ENCODE data around the gene SYT5. TPM values are rescaled to one million over a fixed set of nuclear protein-coding genes. Genes with fewer than 3 reads are reported as not detected.
A peak's percentile ranks its signal among the peaks of the same experiment; 100 is the strongest.

Gene SYT5
- total RNA-seq, 2 donors from 2014 or later = 0.67 to 3.2 TPM

DNA sequence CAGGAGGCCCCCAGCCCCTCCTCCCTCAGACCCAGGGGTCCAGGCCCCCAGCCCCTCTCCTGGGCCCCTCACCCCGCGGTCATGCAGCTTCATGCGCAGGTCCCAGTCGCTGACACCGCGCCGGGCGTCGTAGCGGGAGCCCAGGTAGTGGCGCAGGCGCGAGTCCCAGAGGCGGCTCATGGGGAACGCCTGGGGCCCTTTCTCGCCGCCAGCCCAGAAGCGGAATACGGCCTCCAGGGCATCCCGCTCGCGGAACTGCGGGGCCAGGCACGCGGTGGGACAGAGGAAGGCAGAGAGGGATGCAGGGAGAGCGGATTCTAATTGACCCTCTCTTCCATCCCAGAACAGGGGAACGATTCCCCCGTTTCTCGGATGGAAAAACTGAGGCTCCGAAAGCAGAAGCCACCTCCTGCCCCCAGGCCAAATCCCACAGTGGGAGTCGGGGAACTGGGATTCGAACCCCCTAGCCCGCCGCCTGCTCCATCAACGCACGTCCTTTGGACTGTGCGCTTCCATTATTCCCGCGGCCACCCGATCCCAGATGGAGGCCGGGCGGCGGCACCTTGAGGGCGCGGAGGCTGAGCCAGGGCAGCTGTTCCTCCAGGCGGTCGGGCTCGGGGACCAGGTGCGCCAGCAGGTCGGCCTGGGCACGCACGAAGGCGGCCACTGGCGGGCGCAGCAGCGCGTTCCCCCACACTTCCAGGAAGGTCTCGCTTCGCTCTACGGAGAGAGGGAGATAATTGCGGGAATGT lies 18.3 kb downstream of the SYT5 start:
- no peaks in the 10 kb centered on the region for H3K4me1 ChIP-seq
- no peaks in the 10 kb centered on the region for H3K36me3 ChIP-seq
- no peak overlapping the region for H3K4me3 ChIP-seq
- no peak for DNase-seq
- H3K9me3 ChIP-seq = no peaks in the 10 kb centered on the region
- intact Hi-C loops (cut with DNase I) = no loop called here
- TF ChIP-seq, protein P1, sequence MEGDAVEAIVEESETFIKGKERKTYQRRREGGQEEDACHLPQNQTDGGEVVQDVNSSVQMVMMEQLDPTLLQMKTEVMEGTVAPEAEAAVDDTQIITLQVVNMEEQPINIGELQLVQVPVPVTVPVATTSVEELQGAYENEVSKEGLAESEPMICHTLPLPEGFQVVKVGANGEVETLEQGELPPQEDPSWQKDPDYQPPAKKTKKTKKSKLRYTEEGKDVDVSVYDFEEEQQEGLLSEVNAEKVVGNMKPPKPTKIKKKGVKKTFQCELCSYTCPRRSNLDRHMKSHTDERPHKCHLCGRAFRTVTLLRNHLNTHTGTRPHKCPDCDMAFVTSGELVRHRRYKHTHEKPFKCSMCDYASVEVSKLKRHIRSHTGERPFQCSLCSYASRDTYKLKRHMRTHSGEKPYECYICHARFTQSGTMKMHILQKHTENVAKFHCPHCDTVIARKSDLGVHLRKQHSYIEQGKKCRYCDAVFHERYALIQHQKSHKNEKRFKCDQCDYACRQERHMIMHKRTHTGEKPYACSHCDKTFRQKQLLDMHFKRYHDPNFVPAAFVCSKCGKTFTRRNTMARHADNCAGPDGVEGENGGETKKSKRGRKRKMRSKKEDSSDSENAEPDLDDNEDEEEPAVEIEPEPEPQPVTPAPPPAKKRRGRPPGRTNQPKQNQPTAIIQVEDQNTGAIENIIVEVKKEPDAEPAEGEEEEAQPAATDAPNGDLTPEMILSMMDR (IDR thresholded peaks at IDR 0.05) = no peak
- H3K27me3 ChIP-seq = peaks cover 20% of the 10 kb centered on the region
- no peak overlapping the region for H3K9ac ChIP-seq (ENCODE audit: low read depth in 2 of 2, low read length in 2 of 2)
- no peak overlapping the region for H3K27ac ChIP-seq

DNA sequence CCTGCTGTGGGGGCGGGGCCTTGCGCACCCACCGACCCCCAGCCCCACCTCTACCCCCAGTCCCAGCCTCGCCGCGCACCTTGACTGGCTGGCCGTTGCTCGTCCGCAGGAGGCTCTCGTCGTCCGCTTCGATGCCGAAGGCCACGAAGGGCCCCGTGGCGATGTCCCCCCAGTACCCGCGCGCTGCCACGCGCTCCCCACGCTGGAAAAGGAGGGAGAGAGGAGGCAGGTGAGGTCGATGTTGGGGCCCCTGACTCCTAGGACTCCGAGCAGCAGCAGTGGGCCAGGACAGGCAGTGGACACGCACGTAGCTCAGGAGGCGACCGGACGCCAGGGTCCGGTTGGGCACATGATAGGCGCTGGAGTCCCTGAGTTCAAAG lies 19.1 kb downstream of the SYT5 start:
- no peaks in the 10 kb centered on the region for H3K36me3 ChIP-seq
- H3K9ac ChIP-seq (ENCODE audit: low read depth in 2 of 2, low read length in 2 of 2) = no peak overlapping the region
- H3K4me1 ChIP-seq = no peaks in the 10 kb centered on the region
- H3K27me3 ChIP-seq = peaks cover 21% of the 10 kb centered on the region
- H3K9me3 ChIP-seq = no peaks in the 10 kb centered on the region
- H3K4me3 ChIP-seq = no peak overlapping the region
- H3K27ac ChIP-seq = no peak overlapping the region
- no peak for DNase-seq
- intact Hi-C loops (cut with DNase I) = no loop called here
- TF ChIP-seq, protein P1 (IDR thresholded peaks at IDR 0.05) = no peak

DNA sequence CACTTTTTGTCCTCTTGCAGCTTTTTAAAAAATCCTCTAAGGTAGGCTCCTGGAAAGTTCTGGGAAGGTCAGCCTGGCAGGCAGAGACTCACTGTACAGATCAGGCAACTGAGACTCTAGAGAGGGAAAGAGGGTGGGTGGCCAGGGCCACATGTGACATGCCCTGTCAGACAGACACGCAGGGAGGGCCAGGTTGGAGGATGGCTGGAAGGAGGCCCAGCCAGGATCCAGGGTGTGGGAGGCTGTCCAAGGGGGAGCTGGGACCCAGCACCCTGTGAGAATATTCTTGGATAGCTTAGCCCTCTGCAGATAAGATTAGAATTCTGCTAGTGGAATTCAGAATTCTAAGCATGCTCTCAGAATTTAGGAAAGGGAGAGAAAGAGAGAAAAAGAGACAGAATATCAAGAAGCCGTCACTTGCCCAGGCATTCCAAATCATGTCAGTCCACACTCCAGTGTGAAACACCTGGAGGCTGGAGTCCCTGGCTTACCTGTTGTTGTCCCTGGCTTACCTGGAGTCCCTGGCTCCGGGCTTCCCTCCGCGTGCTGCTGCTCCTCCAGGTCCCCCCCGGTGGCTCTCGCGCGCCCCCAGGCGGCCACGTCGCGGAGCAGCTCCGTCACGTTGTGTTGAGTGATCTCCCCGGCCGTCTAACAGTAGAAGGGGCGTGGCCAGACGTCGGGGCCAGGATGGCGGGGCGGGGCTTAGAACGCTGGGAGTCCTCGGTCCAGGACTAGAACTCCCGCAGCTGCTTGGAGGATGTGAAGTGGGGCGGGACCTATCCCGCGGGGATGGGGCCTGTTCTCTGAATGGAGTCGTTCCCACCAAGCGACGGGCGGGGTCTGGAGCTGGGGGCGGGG lies 19.7 kb downstream of the SYT5 start:
- H3K27ac ChIP-seq = no peak overlapping the region
- no peak overlapping the region for H3K9ac ChIP-seq (ENCODE audit: low read depth in 2 of 2, low read length in 2 of 2)
- H3K4me3 ChIP-seq = no peak overlapping the region
- TF ChIP-seq, protein P1 (IDR thresholded peaks at IDR 0.05) = peak; percentile 85
- no peaks in the 10 kb centered on the region for H3K36me3 ChIP-seq
- no peaks in the 10 kb centered on the region for H3K9me3 ChIP-seq
- no peaks in the 10 kb centered on the region for H3K4me1 ChIP-seq
- intact Hi-C loops (cut with DNase I) = no loop called here
- peak; percentile 92 for DNase-seq
- peaks cover 21% of the 10 kb centered on the region for H3K27me3 ChIP-seq

DNA sequence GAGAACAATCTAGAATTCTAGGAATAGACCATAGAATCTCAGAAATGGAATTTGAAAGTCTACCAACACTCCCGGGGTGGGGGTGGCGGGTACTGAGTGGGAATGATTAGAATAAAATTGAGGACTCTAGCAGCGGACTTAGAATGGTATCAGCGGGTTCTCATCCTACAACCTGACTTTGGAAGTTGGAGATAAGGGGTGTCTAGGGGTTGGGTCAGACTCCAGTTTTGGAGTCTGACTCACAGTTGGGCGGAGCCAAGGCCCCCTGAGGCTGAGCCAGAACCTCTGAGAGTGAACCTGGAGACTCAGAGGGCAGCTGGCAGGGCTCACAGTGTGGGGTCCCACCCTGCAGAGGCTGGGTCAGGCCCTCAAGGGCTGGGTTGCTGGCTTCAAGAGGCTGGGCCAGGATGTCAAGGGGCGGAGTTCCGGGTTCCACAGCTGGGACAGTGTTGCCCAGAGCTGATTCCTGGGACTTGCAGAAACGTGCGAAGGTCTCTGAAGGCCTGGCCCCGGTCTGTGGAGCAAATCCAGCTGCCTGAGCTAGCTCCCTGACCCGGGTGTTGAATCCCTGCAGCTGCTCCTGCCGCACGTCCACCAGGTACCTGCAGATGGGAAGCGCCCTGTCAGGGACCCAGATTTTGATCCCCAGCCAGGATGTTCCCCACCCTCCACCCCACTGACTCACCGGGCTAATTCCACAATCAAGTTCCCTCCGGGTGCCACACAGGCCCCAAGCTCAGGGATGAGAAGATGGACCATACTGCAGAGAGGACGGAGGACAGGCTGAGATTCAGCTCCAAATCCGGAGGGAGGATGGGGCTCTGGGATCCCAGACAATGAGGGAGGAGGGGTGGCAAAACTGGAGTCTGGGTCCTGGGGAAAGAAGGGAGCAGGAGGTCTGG lies 21.0 kb downstream of the SYT5 start:
- no peak overlapping the region for H3K9ac ChIP-seq (ENCODE audit: low read depth in 2 of 2, low read length in 2 of 2)
- peaks cover 21% of the 10 kb centered on the region for H3K27me3 ChIP-seq
- no peaks in the 10 kb centered on the region for H3K9me3 ChIP-seq
- H3K4me1 ChIP-seq = no peaks in the 10 kb centered on the region
- intact Hi-C loops (cut with DNase I) = no loop called here
- TF ChIP-seq, protein P1 (IDR thresholded peaks at IDR 0.05) = no peak
- DNase-seq = no peak
- H3K36me3 ChIP-seq = no peaks in the 10 kb centered on the region
- no peak overlapping the region for H3K4me3 ChIP-seq
- H3K27ac ChIP-seq = no peak overlapping the region

DNA sequence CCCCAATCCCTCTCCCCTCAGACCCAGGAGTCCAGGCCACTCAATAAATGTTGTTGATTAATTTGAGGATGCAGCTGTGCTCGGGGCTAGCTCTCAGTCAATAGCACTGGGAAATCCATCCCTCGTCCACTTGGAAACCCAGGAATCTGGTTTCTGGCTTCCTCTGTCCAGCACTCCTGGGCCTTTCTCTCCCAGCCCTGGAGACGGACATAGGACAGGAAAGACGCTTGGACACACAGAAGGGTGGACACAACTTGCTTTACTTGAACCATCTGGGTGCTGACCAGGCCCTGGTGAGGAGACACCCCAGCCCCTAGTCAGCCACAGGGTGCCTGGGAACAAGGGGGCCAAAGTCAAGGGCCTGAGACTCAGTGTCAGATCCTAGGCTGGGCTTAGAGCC lies 21.7 kb downstream of the SYT5 start:
- no peaks in the 10 kb centered on the region for H3K36me3 ChIP-seq
- TF ChIP-seq, protein P1 (IDR thresholded peaks at IDR 0.05) = no peak

More for the DNA sequence above, 21.7 kb downstream of the SYT5 start:
- intact Hi-C loops (cut with DNase I) = no loop called here
- DNase-seq = no peak
- Histone ChIP-seq H3K9me3 (no peaks in the 10 kb centered on the region), H3K27me3 (peaks cover 21% of the 10 kb centered on the region), H3K4me3 (no peak overlapping the region), H3K27ac (no peak overlapping the region), H3K9ac (ENCODE audit: low read depth in 2 of 2, low read length in 2 of 2) (no peak overlapping the region), H3K4me1 (no peaks in the 10 kb centered on the region)
